Activated naive CD4-positive, alpha-beta T cell treated with anti-CD3 and anti-CD28 coated beads, Interleukin-2, amount 50 U/mL, for 24 hours (primary cell): ENCODE measurements around the gene HOXC9.
A peak's percentile ranks its signal among the peaks of the same experiment; 100 is the strongest.

ENCODE experiments used
- H3K27ac Mint-ChIP-seq: one replicate; pipeline ENCODE4 v1.8.0; 2021; ENCODE audit warnings: mild to moderate bottlenecking, mixed read lengths
- H3K27me3 Mint-ChIP-seq: one replicate; pipeline ENCODE4 v1.8.0; 2021; ENCODE audit warnings: mixed read lengths
- H3K36me3 Mint-ChIP-seq: one replicate; pipeline ENCODE4 v1.8.0; 2021; ENCODE audit warnings: mixed read lengths
- H3K4me1 Mint-ChIP-seq: one replicate; pipeline ENCODE4 v1.8.0; 2021; ENCODE audit warnings: mixed read lengths
- H3K4me3 Mint-ChIP-seq: one replicate; pipeline ENCODE4 v1.8.0; 2021; ENCODE audit warnings: mild to moderate bottlenecking, mixed read lengths
- H3K9me3 Mint-ChIP-seq: one replicate; pipeline ENCODE4 v1.8.0; 2021; ENCODE audit warnings: mixed read lengths

HOXC9 gene

GRCh38 chr12:53978477-53979356, 21.2 kb upstream of the HOXC9 start:
- Mint-ChIP-seq H3K4me3 (no peak overlapping the region), H3K27ac (no peak overlapping the region), H3K36me3 (peaks cover 4% of the 10 kb centered on the region), H3K4me1 (peaks cover 13% of the 10 kb centered on the region), H3K9me3 (no peaks in the 10 kb centered on the region), H3K27me3 (peaks cover 75% of the 10 kb centered on the region)

GRCh38 chr12:53980104-53980801, 19.7 kb upstream of the HOXC9 start:
- H3K4me1 Mint-ChIP-seq, result peaks cover 13% of the 10 kb centered on the region
- H3K27me3 Mint-ChIP-seq, result peaks cover 78% of the 10 kb centered on the region
- no peak overlapping the region for H3K27ac Mint-ChIP-seq
- H3K9me3 Mint-ChIP-seq, result no peaks in the 10 kb centered on the region
- H3K36me3 Mint-ChIP-seq, result peaks cover 4% of the 10 kb centered on the region
- no peak overlapping the region for H3K4me3 Mint-ChIP-seq

GRCh38 chr12:53980802-53981496, 19.0 kb upstream of the HOXC9 start:
- no peaks in the 10 kb centered on the region for H3K9me3 Mint-ChIP-seq
- H3K4me1 Mint-ChIP-seq, result peaks cover 11% of the 10 kb centered on the region
- peaks cover 4% of the 10 kb centered on the region for H3K36me3 Mint-ChIP-seq
- no peak overlapping the region for H3K27ac Mint-ChIP-seq
- no peak overlapping the region for H3K4me3 Mint-ChIP-seq
- H3K27me3 Mint-ChIP-seq, result peaks cover 77% of the 10 kb centered on the region

GRCh38 chr12:53981634-53982565, 18.1 kb upstream of the HOXC9 start:
- Mint-ChIP-seq H3K27me3 (peaks cover 80% of the 10 kb centered on the region), H3K27ac (peak overlapping the region; percentile 62), H3K4me3 (no peak overlapping the region), H3K36me3 (peaks cover 4% of the 10 kb centered on the region), H3K4me1 (peaks cover 19% of the 10 kb centered on the region), H3K9me3 (no peaks in the 10 kb centered on the region)

GRCh38 chr12:53982648-53983567, 17.1 kb upstream of the HOXC9 start:
- Mint-ChIP-seq H3K9me3 (no peaks in the 10 kb centered on the region), H3K27me3 (peaks cover 80% of the 10 kb centered on the region), H3K4me3 (no peak overlapping the region), H3K27ac (peak overlapping the region; percentile 77), H3K36me3 (peaks cover 4% of the 10 kb centered on the region), H3K4me1 (peaks cover 22% of the 10 kb centered on the region)

- H3K36me3 Mint-ChIP-seq, result peaks cover 4% of the 10 kb centered on the region
- H3K4me1 Mint-ChIP-seq, result peaks cover 22% of the 10 kb centered on the region
- no peak overlapping the region for H3K4me3 Mint-ChIP-seq
- H3K27ac Mint-ChIP-seq, result peak overlapping the region; percentile 77
- no peaks in the 10 kb centered on the region for H3K9me3 Mint-ChIP-seq
- peaks cover 81% of the 10 kb centered on the region for H3K27me3 Mint-ChIP-seq
Observed at GRCh38 chr12:53983568-53983949, 16.4 kb upstream of the HOXC9 start.

GRCh38 chr12:53983950-53984572, 15.9 kb upstream of the HOXC9 start:
- H3K27ac Mint-ChIP-seq, result peak overlapping the region; percentile 77
- peaks cover 25% of the 10 kb centered on the region for H3K4me1 Mint-ChIP-seq
- H3K4me3 Mint-ChIP-seq, result no peak overlapping the region
- H3K9me3 Mint-ChIP-seq, result no peaks in the 10 kb centered on the region
- peaks cover 83% of the 10 kb centered on the region for H3K27me3 Mint-ChIP-seq
- H3K36me3 Mint-ChIP-seq, result peaks cover 4% of the 10 kb centered on the region

GRCh38 chr12:53984901-53985691, 14.9 kb upstream of the HOXC9 start, which contains the start of gene HOXC10:
HOXC10 (plus strand) TSS chr12:53985146; CDS start chr12:53985260, 114 bp downstream.
- peak within 1 kb of the TSS; percentile 30 for H3K4me3 Mint-ChIP-seq
- peaks cover 84% of the 10 kb centered on the region for H3K27me3 Mint-ChIP-seq
- peaks cover 4% of the 10 kb centered on the region for H3K36me3 Mint-ChIP-seq
- H3K4me1 Mint-ChIP-seq, result peaks cover 35% of the 10 kb centered on the region
- peak within 1 kb of the TSS; percentile 65 for H3K27ac Mint-ChIP-seq
- H3K9me3 Mint-ChIP-seq, result no peaks in the 10 kb centered on the region

GRCh38 chr12:53985692-53985993, 14.3 kb upstream of the HOXC9 start:
- H3K36me3 Mint-ChIP-seq, result no peaks in the 10 kb centered on the region
- H3K27ac Mint-ChIP-seq, result peak overlapping the region; percentile 65
- no peaks in the 10 kb centered on the region for H3K9me3 Mint-ChIP-seq
- peaks cover 84% of the 10 kb centered on the region for H3K27me3 Mint-ChIP-seq
- peak overlapping the region; percentile 30 for H3K4me3 Mint-ChIP-seq
- H3K4me1 Mint-ChIP-seq, result peaks cover 41% of the 10 kb centered on the region

- H3K4me1 Mint-ChIP-seq, result peaks cover 41% of the 10 kb centered on the region
Observed at GRCh38 chr12:53985994-53986685, 13.8 kb upstream of the HOXC9 start.

GRCh38 chr12:53986686-53987483, 13.1 kb upstream of the HOXC9 start:
- peaks cover 41% of the 10 kb centered on the region for H3K4me1 Mint-ChIP-seq
- peaks cover 81% of the 10 kb centered on the region for H3K27me3 Mint-ChIP-seq
- no peak overlapping the region for H3K4me3 Mint-ChIP-seq
- no peaks in the 10 kb centered on the region for H3K36me3 Mint-ChIP-seq
- no peak overlapping the region for H3K27ac Mint-ChIP-seq
- H3K9me3 Mint-ChIP-seq, result no peaks in the 10 kb centered on the region

More at GRCh38 chr12:53985994-53986685, 13.8 kb upstream of the HOXC9 start:
- Mint-ChIP-seq H3K27me3 (peaks cover 82% of the 10 kb centered on the region), H3K36me3 (no peaks in the 10 kb centered on the region), H3K27ac (peak overlapping the region; percentile 30), H3K9me3 (no peaks in the 10 kb centered on the region), H3K4me3 (peak overlapping the region; percentile 26)

GRCh38 chr12:53987787-53988230, 12.2 kb upstream of the HOXC9 start:
- no peak overlapping the region for H3K27ac Mint-ChIP-seq
- peaks cover 82% of the 10 kb centered on the region for H3K27me3 Mint-ChIP-seq
- H3K36me3 Mint-ChIP-seq, result no peaks in the 10 kb centered on the region
- no peak overlapping the region for H3K4me3 Mint-ChIP-seq
- peaks cover 41% of the 10 kb centered on the region for H3K4me1 Mint-ChIP-seq
- no peaks in the 10 kb centered on the region for H3K9me3 Mint-ChIP-seq
